ENCODE data around the gene MCM3.
A peak's percentile ranks its signal among the peaks of the same experiment; 100 is the strongest.

MCM3 gene

GRCh38 chr6:52288841-52289240, 4.3 kb upstream of the MCM3 start:
- TF ChIP-seq CTCF (IDR thresholded peaks at IDR 0.05; ENCODE audit: insufficient read depth, missing control alignments), result no peak
- no peak for FAIRE-seq
- no peak for DNase-seq (ENCODE audit: insufficient read length, low spot score)

DNA sequence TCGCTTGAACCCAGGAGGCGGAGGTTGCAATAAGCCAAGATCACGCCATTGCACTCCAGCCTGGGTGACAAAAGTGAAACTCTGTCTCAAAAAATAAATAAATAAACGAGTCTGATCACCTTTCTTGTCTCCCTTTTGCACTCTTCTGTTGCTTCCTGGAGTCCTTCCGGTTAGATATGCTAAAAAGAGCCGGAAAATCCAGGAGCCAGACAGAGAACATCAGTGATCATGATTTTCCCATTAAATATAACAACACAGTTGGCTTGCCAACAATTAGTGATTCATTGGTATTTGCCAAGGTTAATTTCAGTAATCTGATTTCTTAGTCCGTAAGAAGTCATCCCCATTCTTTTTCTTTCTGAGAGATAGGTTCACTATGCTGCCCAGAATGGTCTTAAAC, 3.7 kb upstream of the MCM3 start:
- TF ChIP-seq CTCF (IDR thresholded peaks at IDR 0.05; ENCODE audit: insufficient read depth, missing control alignments), result no peak
- FAIRE-seq (no peak), DNase-seq (ENCODE audit: insufficient read length, low spot score) (no peak)

DNA sequence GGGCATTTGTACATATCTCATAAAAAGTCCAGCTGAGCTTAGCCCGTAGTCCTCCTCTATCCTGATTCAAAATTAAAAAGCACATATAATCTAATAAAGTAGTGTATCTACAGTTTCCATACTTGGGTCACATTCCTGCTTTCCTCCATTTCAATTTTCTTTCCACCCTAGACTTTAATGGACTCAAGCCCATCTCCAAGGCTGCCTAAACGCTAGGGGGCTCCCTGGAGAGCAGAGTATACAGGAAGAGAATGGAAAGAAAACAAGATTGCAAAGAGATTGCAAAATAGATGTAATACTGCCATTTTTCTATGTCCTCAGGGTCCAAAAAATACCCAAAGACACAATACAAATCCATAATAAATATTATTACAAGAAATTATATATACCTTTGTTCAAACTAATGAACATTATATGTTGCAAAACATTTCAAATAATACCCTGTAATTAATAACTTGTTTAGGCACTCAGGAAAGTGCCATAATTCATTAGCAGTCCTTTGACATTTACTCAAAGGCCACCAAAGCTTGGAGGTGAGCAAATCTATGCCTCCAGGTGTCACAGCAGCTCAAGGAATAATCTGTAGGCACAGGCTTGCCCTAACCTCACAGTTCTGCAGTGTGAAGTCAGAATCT, 2.4 kb upstream of the MCM3 start:
- FAIRE-seq, result no peak
- peak; percentile 80 for TF ChIP-seq CTCF (IDR thresholded peaks at IDR 0.05; ENCODE audit: insufficient read depth, missing control alignments)
- DNase-seq (ENCODE audit: insufficient read length, low spot score), result no peak

- TF ChIP-seq CTCF (IDR thresholded peaks at IDR 0.05; ENCODE audit: insufficient read depth, missing control alignments), result no peak
- DNase-seq (ENCODE audit: insufficient read length, low spot score), result no peak
- no peak for FAIRE-seq
These were observed 881 bp upstream of the MCM3 start for GRCh38 chr6:52285177-52286068.

- TF ChIP-seq CTCF (IDR thresholded peaks at IDR 0.05; ENCODE audit: insufficient read depth, missing control alignments), result no peak
- FAIRE-seq, result no peak
- no peak for DNase-seq (ENCODE audit: insufficient read length, low spot score)
These were observed 447 bp downstream of the MCM3 start for GRCh38 chr6:52284131-52284459.

DNA sequence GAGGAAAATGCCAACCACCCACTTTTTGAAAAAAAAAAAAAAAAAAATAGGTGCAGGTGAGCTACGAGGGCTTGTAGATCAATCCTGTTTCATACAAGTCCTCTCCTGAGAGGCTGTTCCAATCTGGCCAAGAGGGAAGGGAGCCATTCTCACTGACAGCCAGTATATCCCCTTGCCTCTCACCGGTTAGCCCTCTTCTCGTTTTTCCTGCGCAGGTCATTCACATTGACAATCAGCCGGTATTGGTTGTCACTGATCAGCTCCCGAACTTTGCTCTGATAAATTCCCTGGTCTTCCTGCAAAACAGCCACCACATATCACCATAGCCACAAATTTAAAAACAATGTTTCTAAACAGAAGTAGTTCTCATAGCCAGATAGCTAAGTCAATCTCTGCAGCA, 1.4 kb downstream of the MCM3 start:
- no peak for TF ChIP-seq CTCF (IDR thresholded peaks at IDR 0.05; ENCODE audit: insufficient read depth, missing control alignments)
- DNase-seq (ENCODE audit: insufficient read length, low spot score) (no peak), FAIRE-seq (no peak)

- no peak for FAIRE-seq
- no peak for TF ChIP-seq CTCF (IDR thresholded peaks at IDR 0.05; ENCODE audit: insufficient read depth, missing control alignments)
- no peak for DNase-seq (ENCODE audit: insufficient read length, low spot score)
These were observed 8.4 kb downstream of the MCM3 start for GRCh38 chr6:52276130-52276529.
